GM12801 (cell line): ENCODE data around the gene CEP128.

Source experiments
- CTCF ChIP-seq: IDR thresholded peaks from one replicate; pipeline ENCODE4 v1.5.1; 2011; ENCODE audit warnings: control low read depth; ENCODE audit not compliant: insufficient read length; ENCODE audit errors: extremely low read depth

Gene CEP128

GRCh38 chr14:80585506-80585835 is 356.1 kb downstream of the CEP128 start:
- TF ChIP-seq CTCF: no peak

GRCh38 chr14:80584744-80585505 is 356.6 kb downstream of the CEP128 start:
- no peak for TF ChIP-seq CTCF

GRCh38 chr14:80577599-80577998 is 363.9 kb downstream of the CEP128 start:
- no peak for TF ChIP-seq CTCF

- no peak for TF ChIP-seq CTCF
Measured at GRCh38 chr14:80576401-80576800, 365.1 kb downstream of the CEP128 start.

GRCh38 chr14:80575763-80576162 is 365.8 kb downstream of the CEP128 start:
- no peak for TF ChIP-seq CTCF

GRCh38 chr14:80572666-80573065 is 368.9 kb downstream of the CEP128 start:
- no peak for TF ChIP-seq CTCF

- no peak for TF ChIP-seq CTCF
Measured at GRCh38 chr14:80570930-80571298, 370.6 kb downstream of the CEP128 start.
